HL-60/S4 treated with retinoic acid at 250 ng/mL for 4 days and 3 days (cell line): Measurements from ENCODE around the gene MMS19.
"Not testable (repeated sequence)": the region's sequence is repeated elsewhere in the genome, so short reads cannot be mapped to it uniquely, and the experiment has no call there.

Experiments
- in situ Hi-C: fragments of 300-500 bp; cut with MboI; formaldehyde crosslinking; loops from 2 replicates; pipeline ENCODE4 v1.7.0; 2022; ENCODE audit warnings: low sequenced_read_pairs

The MMS19 gene

DNA sequence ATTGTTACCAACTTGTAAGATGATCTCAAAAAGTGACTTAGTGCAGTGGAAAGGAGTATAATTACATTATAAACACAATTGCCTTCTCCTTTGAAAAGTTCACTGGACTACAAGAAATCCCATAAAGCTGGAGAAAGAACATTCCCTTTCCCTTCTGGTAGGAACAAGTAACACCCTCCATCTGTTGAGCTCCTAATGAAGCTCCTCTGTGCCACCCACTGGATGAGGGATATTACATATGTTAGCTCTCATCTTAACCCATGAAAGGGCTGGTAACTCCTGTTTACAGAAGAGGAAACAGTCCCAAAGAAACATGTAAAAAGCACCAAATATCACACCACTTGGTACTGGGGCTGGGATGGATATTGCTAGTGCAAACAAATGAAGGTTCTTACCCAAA lies 64.2 kb downstream of the MMS19 start:
- in situ Hi-C loops, result no loop called here

DNA sequence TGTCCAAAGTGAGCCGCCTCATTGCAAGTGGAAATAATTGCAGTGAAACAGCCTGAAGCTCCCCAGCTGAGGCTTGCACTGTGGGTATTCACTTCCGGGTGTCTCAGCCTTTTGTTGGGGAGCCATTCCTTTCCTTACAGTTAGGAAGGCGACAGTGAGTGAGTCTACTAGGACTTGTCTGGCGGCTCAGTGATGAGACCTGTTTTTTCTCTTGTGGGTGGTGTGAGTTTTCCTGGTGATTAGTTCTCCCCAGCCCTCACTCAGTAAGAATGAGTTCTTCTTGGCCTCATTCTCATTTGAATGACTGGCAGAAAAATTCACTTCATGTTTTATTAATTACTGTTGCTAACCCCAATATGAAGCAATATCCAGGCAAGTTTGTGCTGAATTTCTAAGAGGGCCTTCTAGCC lies 69.6 kb downstream of the MMS19 start:
- in situ Hi-C loops, result no loop called here

DNA sequence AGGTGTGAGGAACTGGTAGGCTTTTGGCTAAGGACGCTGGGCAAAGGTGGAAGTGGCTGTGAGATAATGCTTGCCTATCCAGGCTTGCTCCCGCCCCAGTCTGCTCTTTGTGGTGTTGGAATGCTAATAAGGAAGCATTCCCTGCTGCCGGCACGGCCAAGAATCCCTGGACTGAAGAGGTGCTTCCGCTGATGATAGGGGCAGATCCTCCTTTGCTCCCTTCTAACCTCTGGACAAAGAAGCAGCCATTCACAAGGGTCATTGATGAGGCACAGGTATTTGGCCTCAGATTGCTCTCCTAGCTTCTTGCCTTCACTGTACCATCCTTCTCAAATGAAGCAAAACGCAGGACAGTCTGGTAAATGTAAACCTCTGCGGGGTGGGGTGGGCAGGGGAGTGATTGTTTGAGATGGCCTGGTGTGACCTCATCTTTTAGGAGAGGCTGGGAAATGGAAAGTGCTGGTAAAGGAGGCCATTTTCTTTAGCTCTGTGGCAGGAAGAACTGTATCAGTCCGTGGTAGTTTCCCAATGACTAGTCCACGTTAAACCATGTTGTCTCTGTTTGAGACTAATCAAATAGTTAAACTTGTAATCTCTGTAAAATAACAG lies 70.5 kb downstream of the MMS19 start:
- in situ Hi-C loops, result no loop called here

DNA sequence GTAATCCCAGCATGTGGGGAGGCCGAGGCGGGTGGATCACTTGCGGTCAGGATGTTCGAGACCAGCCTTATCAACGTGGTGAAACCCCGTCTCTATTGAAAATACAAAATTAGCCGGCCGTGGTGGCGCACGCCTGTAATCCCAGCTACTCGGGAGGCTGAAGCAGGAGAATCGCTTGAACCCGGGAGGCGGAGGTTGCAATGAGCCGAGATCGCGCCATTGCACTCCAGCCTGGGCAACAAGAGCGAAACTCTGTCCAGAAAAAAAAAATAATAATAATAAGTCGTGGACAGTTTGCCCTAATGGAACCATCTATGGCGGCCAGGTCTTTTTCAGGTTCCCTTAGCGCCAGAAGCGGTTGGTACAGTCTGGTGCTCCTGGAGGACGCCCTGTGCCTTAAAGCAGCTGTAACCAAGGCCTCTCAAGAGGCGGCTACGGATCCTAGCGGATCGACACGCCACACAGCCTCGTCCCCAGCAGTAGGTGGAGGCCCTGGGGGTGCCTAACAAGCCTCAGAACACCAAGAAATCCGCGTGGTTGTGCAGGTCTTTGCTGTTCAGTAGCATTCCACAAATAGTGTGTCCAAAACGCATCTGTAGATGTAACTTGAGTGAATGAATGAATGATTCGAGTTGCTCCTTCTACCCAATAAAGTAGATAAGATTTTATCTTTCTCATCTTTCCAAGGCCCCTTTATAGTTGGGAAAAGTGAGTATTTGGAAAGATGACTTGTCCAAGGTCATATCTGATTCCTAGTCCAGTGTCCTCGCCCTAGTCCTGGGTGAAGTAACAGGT lies 71.2 kb downstream of the MMS19 start:
- in situ Hi-C loops, result no loop called here

DNA sequence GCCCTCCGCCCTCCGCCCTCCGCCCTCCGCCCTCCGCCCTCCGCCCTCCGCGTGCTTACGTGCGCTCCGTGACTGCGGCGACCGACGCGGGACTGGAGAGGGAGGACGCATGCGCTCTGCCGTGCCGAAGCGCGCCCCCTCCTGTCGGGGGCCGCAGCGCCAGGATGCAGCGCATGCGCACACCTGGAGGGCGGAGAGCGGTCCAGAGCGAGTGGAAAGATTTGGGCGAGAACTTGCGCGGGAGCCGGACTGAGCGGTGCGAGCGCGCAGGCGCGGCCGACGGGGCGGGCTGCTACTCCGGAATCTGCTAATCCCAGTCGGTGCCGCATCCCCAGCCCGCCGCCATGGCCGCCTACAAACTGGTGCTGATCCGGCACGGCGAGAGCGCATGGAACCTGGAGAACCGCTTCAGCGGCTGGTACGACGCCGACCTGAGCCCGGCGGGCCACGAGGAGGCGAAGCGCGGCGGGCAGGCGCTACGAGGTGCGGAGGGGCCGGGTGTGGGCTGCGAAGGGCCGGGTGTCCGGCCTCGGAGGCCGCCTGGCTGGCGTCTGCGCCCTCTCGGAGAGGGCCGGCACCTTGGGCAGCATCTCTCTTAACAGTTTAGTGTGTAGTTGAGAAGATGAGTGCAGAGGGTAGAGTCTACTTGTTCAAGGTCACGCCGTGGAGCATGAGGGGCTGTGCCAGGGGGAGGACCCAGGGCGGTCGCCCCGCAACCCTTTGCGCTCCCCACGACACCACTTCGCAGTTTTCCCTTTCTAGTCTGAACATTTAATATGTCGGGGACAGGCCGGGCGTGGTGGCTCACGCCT lies 72.1 kb downstream of the MMS19 start, which contains the start of gene PGAM1:
Gene PGAM1, plus strand, starts transcription at position 228 of the 812 bp plus-strand sequence. Its CDS starts 117 bp downstream, at position 345.
- in situ Hi-C loops, result no loop called here

DNA sequence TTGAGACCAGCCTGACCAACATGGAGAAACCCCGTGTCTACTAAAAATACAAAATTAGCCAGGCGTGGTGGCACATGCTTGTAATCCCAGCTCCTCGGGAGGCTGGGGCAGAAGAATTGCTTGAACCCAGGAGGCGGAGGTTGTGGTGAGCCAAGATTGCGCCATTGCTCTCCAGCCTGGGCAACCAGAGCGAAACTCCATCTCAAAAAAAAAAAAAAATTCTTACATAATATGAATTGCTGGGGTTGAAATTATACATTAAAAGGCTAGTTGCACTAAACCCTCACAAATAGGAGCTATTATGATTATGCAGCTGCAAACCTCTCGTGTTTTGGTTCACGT lies 74.5 kb downstream of the MMS19 start:
- in situ Hi-C loops, result not testable (repeated sequence)

DNA sequence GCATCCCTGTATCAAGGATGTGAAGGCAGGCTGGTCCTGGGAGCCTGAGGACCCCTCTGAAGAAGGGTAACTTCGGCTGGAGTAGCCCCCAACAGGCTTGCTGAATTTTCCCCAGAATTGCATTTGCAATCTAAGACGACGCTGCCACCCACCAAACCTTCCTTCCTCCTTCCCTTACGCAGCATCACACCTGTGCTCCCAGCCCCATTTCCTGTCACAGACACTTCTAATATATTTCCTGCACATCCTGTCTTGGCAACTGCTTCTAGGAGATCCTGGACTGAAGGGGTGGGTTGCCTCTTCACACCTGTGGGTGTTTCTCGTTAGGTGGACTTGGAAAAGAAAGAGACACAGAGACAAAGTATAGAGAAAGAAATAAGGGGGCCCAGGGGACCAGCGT lies 81.7 kb downstream of the MMS19 start:
- in situ Hi-C loops, result no loop called here

DNA sequence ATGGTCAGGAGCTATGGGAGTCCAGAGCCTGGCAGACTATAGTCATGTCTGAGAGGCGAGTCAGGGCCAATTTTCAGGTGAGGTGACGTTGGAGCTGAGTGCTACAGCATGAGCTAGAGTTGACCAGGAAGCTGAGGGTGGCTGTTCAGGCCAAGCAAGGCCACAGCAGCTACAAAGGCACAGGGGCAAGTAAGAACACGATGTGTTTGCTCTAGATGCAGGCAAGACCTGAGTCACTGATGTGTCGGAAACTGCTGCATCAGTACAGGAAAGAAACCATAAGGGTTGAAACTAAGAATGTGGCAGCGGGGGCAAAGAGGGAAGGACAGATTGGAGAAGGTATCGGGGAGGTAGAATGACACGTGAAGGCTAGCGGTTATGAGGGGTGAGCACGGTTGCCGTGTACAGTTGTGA lies 85.3 kb downstream of the MMS19 start:
- in situ Hi-C loops, result no loop called here

DNA sequence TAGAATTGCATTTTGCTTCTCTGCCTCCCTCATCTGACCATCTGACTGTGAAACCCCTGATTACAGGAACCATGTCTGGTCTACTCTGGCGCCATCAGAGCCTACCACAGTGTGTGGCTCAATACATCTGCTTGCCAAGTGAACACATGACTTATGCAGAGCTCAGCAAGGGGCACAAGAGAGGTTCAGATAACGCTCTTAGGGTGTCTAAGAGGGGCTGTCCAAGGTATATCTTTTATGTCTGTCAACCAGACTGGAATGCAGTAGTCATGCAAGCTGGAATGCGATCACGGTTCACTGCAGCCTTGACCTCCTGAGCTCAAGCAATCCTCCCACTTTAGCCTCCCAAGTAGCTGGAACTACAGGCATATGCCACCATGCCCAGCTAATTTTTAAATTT lies 86.8 kb downstream of the MMS19 start:
- in situ Hi-C loops, result no loop called here

DNA sequence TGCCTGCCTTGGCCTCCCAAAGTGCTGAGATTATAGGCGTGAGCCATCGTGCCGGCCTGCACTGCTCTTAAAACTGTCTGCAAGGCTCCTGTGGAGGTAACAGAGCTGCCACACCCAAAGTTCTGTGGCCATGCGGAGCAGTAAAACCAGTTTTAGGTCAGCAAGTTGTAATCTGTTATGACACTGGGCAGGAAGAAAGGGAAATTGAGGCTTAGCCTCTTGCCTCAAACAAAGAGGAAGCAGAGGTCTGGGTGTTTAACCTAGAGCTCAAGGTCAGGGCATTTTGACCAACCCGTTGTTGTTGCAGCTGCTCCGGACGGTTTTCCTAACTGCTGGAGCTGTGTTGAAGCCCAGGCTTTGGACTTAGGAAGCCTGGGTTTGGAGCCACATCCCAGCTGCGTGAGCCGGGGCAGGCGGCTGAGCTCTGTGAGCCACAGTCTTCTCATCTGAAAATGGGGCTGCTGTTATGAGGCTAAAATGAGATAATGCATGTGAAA lies 89.7 kb downstream of the MMS19 start:
- in situ Hi-C loops, result no loop called here
